Muscle layer of colon (tissue), 2 donors: ENCODE data around the gene GAGE10.
"Not testable (repeated sequence)": the region's sequence is repeated elsewhere in the genome, so short reads cannot be mapped to it uniquely, and the experiment has no call there.

ENCODE experiments used
- H3K27ac ChIP-seq: one replicate; pipeline ENCODE4 v1.7.0; 2013; ENCODE audit warnings: low read depth, mild to moderate bottlenecking, low read length, moderate library complexity
- H3K27me3 ChIP-seq, 2 donors: one replicate each; pipeline ENCODE4 v1.7.0; 2013; ENCODE audit warnings: low read length in 2 of 2, mild to moderate bottlenecking in 2 of 2; ENCODE audit not compliant: insufficient read depth in 2 of 2, control insufficient read depth in 1 of 2
- H3K36me3 ChIP-seq: one replicate; pipeline ENCODE4 v1.7.0; 2013; ENCODE audit warnings: mild to moderate bottlenecking, low read length; ENCODE audit not compliant: insufficient read depth
- H3K4me1 ChIP-seq: one replicate; pipeline ENCODE4 v1.7.0; 2013; ENCODE audit warnings: mild to moderate bottlenecking, low read length; ENCODE audit not compliant: insufficient read depth
- H3K4me3 ChIP-seq, 2 donors: one replicate each; pipeline ENCODE4 v1.7.0; 2013; ENCODE audit warnings: low read length in 2 of 2, low read depth in 1 of 2, mild to moderate bottlenecking in 1 of 2, moderate library complexity in 1 of 2
- H3K9ac ChIP-seq: one replicate; pipeline ENCODE4 v1.7.0; 2013; ENCODE audit warnings: low read length
- H3K9me3 ChIP-seq: one replicate; pipeline ENCODE4 v1.7.0; 2013; ENCODE audit warnings: mild to moderate bottlenecking, low read length
- donor health status: abdominal sarcoma.
- donor health status: Adenocarcinoma of cecum.

The GAGE10 gene

GRCh38 chrX:49277535-49277830 lies 26.0 kb upstream of the GAGE10 start:
- Histone ChIP-seq H3K4me1 (peaks cover 24% of the 10 kb centered on the region), H3K27me3 (no peaks in the 10 kb centered on the region)

DNA sequence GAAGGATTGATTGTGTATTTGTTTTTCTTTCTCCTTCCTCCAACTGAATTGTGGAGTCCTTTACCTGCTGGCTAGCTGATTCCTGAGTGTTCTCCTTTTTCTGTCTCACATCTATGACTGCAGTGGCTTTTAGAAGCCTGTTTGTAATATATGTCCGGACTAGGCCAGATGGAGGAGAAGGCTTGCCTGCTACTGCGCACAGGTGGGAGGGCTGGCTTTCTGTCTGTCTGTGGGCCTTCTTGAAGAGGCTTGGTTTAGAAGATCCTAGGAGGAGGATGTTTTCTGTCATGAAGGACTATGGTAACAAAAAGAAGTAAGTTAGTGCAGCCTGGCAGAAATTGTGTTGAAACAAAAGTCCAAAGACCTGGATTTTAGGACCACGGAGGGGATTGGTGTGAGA lies 25.4 kb upstream of the GAGE10 start:
- Histone ChIP-seq H3K9ac (no peak overlapping the region), H3K27ac (no peak overlapping the region), H3K36me3 (no peaks in the 10 kb centered on the region), H3K9me3 (no peaks in the 10 kb centered on the region), H3K4me3 (no peak overlapping the region), H3K4me1 (peaks cover 22% of the 10 kb centered on the region), H3K27me3 (no peaks in the 10 kb centered on the region)

More at GRCh38 chrX:49277535-49277830, 26.0 kb upstream of the GAGE10 start:
- Histone ChIP-seq H3K9me3 (no peaks in the 10 kb centered on the region), H3K27ac (no peak overlapping the region), H3K36me3 (no peaks in the 10 kb centered on the region), H3K4me3 (no peak overlapping the region), H3K9ac (no peak overlapping the region)

- Histone ChIP-seq H3K4me3 (no peak overlapping the region), H3K9ac (no peak overlapping the region), H3K36me3 (no peaks in the 10 kb centered on the region), H3K4me1 (no peaks in the 10 kb centered on the region), H3K27ac (no peak overlapping the region), H3K9me3 (no peaks in the 10 kb centered on the region), H3K27me3 (no peaks in the 10 kb centered on the region)
These were observed 20.8 kb upstream of the GAGE10 start for GRCh38 chrX:49282647-49283011.

DNA sequence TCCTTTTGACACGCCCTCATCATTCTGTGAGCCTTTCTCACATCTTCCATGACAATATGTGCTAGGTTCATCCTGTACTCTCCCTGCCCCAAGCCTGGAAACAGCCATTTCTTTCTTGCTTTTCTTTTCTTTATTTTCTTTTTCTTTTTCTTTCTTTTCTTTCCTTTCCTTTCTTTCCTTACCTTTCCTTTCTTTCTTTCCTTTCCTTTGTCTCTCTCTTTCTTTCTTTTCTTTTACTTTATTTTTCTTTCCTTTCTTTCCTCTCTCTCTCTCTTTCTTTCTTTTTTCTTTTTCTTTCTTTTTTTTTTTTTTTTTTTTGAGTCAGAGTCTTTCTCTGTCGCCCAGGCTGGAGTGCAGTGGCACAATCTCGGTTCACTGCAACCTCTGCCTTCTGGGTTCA lies 19.2 kb upstream of the GAGE10 start:
- Histone ChIP-seq H3K9ac (no peak overlapping the region), H3K4me3 (no peak overlapping the region), H3K27ac (no peak overlapping the region), H3K4me1 (no peaks in the 10 kb centered on the region), H3K27me3 (no peaks in the 10 kb centered on the region), H3K36me3 (no peaks in the 10 kb centered on the region), H3K9me3 (no peaks in the 10 kb centered on the region)

- Histone ChIP-seq H3K27ac (no peak overlapping the region), H3K9ac (no peak overlapping the region), H3K4me1 (no peaks in the 10 kb centered on the region), H3K4me3 (no peak overlapping the region), H3K36me3 (no peaks in the 10 kb centered on the region), H3K27me3 (no peaks in the 10 kb centered on the region), H3K9me3 (no peaks in the 10 kb centered on the region)
These were observed 17.3 kb upstream of the GAGE10 start for GRCh38 chrX:49286136-49286535.

- H3K27ac ChIP-seq = no peak overlapping the region
- no peaks in the 10 kb centered on the region for H3K9me3 ChIP-seq
- H3K36me3 ChIP-seq = no peaks in the 10 kb centered on the region
- H3K27me3 ChIP-seq = no peaks in the 10 kb centered on the region
- H3K9ac ChIP-seq = no peak overlapping the region
- H3K4me3 ChIP-seq = no peak overlapping the region
- H3K4me1 ChIP-seq = no peaks in the 10 kb centered on the region
These were observed 16.9 kb upstream of the GAGE10 start for GRCh38 chrX:49286581-49286980.

GRCh38 chrX:49287665-49288064 lies 15.8 kb upstream of the GAGE10 start:
- no peak overlapping the region for H3K4me3 ChIP-seq
- no peaks in the 10 kb centered on the region for H3K4me1 ChIP-seq
- H3K27ac ChIP-seq = no peak overlapping the region
- peaks cover 0 to 7% of the 10 kb centered on the region in 2 donors for H3K27me3 ChIP-seq
- no peak overlapping the region for H3K9ac ChIP-seq
- H3K9me3 ChIP-seq = no peaks in the 10 kb centered on the region
- H3K36me3 ChIP-seq = no peaks in the 10 kb centered on the region

GRCh38 chrX:49290215-49290614 lies 13.2 kb upstream of the GAGE10 start:
- Histone ChIP-seq H3K27me3 (peaks cover 0 to 11% of the 10 kb centered on the region in 2 donors), H3K4me3 (no peak overlapping the region), H3K36me3 (no peaks in the 10 kb centered on the region), H3K4me1 (no peaks in the 10 kb centered on the region), H3K27ac (no peak overlapping the region), H3K9ac (no peak overlapping the region), H3K9me3 (no peaks in the 10 kb centered on the region)

- no peaks in the 10 kb centered on the region for H3K36me3 ChIP-seq
- peaks cover 0 to 11% of the 10 kb centered on the region in 2 donors for H3K27me3 ChIP-seq
- H3K9me3 ChIP-seq = no peaks in the 10 kb centered on the region
- no peak overlapping the region for H3K4me3 ChIP-seq
- no peak overlapping the region for H3K27ac ChIP-seq
- no peaks in the 10 kb centered on the region for H3K4me1 ChIP-seq
- H3K9ac ChIP-seq = no peak overlapping the region
These were observed 11.7 kb upstream of the GAGE10 start for GRCh38 chrX:49291615-49292337.

DNA sequence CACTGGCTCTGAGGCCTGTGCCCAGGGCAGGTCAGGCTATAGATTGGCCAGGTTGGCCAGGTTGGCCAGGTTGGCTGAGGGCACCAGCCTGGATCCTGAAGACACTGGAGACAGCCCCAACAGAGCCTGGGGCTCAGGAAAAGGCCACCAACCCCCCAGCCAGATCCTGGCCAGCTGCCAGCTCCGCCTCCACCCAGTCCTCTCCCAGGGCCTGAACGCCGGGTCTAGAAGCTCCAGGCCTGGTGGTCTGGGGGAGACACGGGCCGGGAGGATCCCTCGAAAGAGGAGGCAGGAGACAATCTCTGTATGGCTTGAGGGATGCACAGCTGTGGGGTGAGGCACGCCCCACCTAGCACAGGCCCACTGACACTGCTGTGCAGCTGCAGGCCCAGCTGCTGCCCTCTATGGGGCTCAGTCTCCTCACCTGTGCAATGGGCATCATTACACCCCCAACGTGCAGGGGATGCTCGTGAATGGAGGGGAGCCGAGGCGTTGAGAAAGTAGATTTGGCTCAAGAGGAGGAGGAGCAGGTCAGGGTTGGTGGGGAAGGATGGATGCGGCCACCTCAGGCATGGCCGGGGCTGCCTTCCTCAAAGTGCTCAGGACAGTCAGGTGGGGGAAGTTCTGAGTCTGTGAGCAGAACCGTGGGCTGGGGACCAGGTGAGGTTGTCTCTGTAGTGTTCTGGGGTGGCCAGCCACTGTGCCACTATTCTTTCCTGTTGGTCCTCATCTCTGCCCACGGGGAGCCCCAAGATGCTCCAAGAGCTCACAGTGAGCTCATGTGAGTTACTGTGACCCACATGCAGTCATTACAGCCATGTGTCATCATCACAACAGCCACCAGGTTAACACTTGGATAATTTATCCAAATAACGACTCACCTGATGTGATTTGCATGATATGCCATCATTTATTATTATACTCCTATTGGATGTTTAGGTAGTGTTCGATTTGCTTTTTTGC lies 10.8 kb upstream of the GAGE10 start:
- Histone ChIP-seq H3K9ac (no peak overlapping the region), H3K27me3 (peaks cover 0 to 11% of the 10 kb centered on the region in 2 donors), H3K36me3 (no peaks in the 10 kb centered on the region), H3K4me1 (no peaks in the 10 kb centered on the region), H3K4me3 (no peak overlapping the region), H3K9me3 (no peaks in the 10 kb centered on the region), H3K27ac (no peak overlapping the region)

DNA sequence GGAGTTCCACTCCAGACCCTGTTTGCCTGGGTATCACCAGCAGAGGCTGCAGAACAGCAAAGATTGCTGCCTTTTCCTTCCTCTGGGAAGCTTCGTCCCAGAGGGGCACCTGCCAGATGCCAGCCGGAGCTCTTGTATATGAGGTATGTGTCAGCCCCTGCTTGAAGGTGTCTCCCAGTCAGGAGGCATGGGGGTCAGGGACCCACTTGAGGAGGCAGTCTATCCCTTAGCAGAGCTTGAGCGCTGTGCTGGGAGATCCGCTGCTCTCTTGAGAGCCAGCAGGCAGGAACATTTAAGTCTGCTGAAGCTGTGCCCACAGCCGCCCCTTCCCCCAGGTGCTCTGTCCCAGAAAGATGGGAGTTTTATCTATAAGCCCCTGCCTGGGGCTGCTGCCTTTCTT lies 4.2 kb upstream of the GAGE10 start:
- H3K36me3 ChIP-seq, H3K9ac ChIP-seq, H3K27me3 ChIP-seq, H3K27ac ChIP-seq, H3K4me1 ChIP-seq, H3K9me3 ChIP-seq, H3K4me3 ChIP-seq: not testable (repeated sequence)
